ENCODE results near the gene CCDC74B. TPM values are rescaled to one million over a fixed set of nuclear protein-coding genes. Genes with fewer than 3 reads are reported as not detected.
"Not testable (repeated sequence)": the region's sequence is repeated elsewhere in the genome, so short reads cannot be mapped to it uniquely, and the experiment has no call there.

Gene CCDC74B
- total RNA-seq: 10 to 100 TPM in 3 of 6 donors, 1 to 10 TPM in 2, under 1 TPM in 1; 0.40 to 20.5 (median 9.5) TPM

GRCh38 chr2:130145006-130145414, at the start of gene CCDC74B:
Gene CCDC74B (minus strand): TSS chr2:130145112. CDS start chr2:130144996, 116 bp downstream.
- ATAC-seq (ENCODE audit: low FRiP score in 2 of 2) (peak in 1 of 2 donors; percentile 85), DNase-seq (peak in 1 of 2 donors; percentile 91)
- not testable (repeated sequence) for H3K27ac ChIP-seq, H3K9me3 ChIP-seq, H3K36me3 ChIP-seq, H3K27me3 ChIP-seq
- H3K4me1 ChIP-seq: peaks cover 0 to 13% (median 4%) of the 10 kb centered on the region in 4 donors
- 23 to 26% methylated on average over 10 to 17 of the region's 30 CpGs for WGBS, 2 donors
- peak within 1 kb of the TSS in 3 of 4 donors; percentile 30 to 40 (median 36) for H3K4me3 ChIP-seq

- not testable (repeated sequence) for H3K4me3 ChIP-seq; H3K4me1 ChIP-seq; H3K27me3 ChIP-seq; H3K9me3 ChIP-seq; DNase-seq; H3K27ac ChIP-seq; H3K36me3 ChIP-seq; ATAC-seq (ENCODE audit: low FRiP score in 2 of 2)
- WGBS, 2 donors: 86 to 90% methylated on average over 2 to 8 of the region's 22 CpGs
Measured at GRCh38 chr2:130193824-130194223, 48.9 kb upstream of the CCDC74B start.

DNA sequence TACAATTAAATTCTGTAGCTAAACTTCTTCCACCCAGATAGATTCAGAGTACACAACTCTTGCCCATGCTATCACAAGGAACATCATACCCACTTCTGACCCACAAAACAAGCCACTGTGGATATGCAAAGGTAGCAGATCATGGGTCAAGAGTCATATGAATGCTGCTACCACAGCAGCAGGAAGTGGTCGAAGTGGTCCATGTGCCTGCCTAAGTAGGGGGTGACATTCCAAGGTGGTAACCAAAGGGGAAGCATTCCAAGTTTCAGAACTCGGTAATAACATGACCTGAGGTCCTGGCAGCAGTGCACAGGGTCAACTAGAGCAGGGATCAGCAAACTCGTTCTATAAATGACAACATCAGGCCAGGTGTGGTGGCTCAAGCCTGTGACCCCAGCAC, 47.5 kb upstream of the CCDC74B start:
- not testable (repeated sequence) for H3K36me3 ChIP-seq; H3K27me3 ChIP-seq; H3K4me1 ChIP-seq; ATAC-seq (ENCODE audit: low FRiP score in 2 of 2); H3K27ac ChIP-seq; H3K4me3 ChIP-seq; DNase-seq; H3K9me3 ChIP-seq
- WGBS, 2 donors: 73 to 94% methylated on average over 2 to 3 of the region's 3 CpGs

DNA sequence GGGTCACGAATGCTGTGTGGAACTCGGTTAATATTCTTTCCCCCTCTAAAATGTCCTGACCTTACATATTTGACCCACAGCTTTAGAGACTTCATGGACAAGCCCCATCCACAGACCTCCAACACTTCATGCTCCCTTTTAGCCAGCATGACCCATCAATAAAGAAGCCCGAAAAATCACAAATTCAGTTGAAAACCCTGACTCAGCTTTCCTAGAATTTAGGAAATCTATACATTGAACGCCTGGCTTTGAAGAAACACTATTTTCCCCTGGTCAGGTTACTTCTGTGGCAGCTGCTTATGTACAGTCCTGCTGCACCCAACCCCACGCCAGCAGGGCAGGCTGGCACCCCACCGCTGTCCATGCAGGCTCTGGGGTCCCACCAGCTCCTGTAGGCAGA, 46.4 kb upstream of the CCDC74B start:
- H3K36me3 ChIP-seq; H3K4me3 ChIP-seq; H3K27ac ChIP-seq; ATAC-seq (ENCODE audit: low FRiP score in 2 of 2); DNase-seq; H3K9me3 ChIP-seq; H3K27me3 ChIP-seq; H3K4me1 ChIP-seq: not testable (repeated sequence)
- WGBS, 2 donors: 94 to 96% methylated on average over 6 of the region's 6 CpGs

- TF ChIP-seq POLR2AphosphoS5 (IDR thresholded peaks at IDR 0.05) (no peak), POLR2A (IDR thresholded peaks at IDR 0.05) (no peak), EP300 (IDR thresholded peaks at IDR 0.05) (no peak)
- TF ChIP-seq, protein P1, sequence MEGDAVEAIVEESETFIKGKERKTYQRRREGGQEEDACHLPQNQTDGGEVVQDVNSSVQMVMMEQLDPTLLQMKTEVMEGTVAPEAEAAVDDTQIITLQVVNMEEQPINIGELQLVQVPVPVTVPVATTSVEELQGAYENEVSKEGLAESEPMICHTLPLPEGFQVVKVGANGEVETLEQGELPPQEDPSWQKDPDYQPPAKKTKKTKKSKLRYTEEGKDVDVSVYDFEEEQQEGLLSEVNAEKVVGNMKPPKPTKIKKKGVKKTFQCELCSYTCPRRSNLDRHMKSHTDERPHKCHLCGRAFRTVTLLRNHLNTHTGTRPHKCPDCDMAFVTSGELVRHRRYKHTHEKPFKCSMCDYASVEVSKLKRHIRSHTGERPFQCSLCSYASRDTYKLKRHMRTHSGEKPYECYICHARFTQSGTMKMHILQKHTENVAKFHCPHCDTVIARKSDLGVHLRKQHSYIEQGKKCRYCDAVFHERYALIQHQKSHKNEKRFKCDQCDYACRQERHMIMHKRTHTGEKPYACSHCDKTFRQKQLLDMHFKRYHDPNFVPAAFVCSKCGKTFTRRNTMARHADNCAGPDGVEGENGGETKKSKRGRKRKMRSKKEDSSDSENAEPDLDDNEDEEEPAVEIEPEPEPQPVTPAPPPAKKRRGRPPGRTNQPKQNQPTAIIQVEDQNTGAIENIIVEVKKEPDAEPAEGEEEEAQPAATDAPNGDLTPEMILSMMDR (IDR thresholded peaks at IDR 0.05): no peak
- no peak for ATAC-seq (ENCODE audit: low FRiP score in 2 of 2)
- Histone ChIP-seq H3K27ac (no peak overlapping the region), H3K4me3 (no peak overlapping the region), H3K27me3 (no peaks in the 10 kb centered on the region), H3K9me3 (no peaks in the 10 kb centered on the region), H3K4me1 (no peaks in the 10 kb centered on the region), H3K36me3 (peaks cover 0 to 9% (median 0%) of the 10 kb centered on the region in 4 donors)
- DNase-seq: no peak
- WGBS, 2 donors: 80 to 92% methylated on average over 12 to 15 of the region's 15 CpGs
Measured at GRCh38 chr2:130190237-130190636, 45.3 kb upstream of the CCDC74B start.

- not testable (repeated sequence) for H3K4me3 ChIP-seq; H3K27ac ChIP-seq; H3K9me3 ChIP-seq; DNase-seq; H3K4me1 ChIP-seq; H3K27me3 ChIP-seq; H3K36me3 ChIP-seq; ATAC-seq (ENCODE audit: low FRiP score in 2 of 2)
- 86 to 96% methylated on average over 3 to 4 of the region's 4 CpGs for WGBS, 2 donors
Measured at GRCh38 chr2:130188958-130189357, 44.0 kb upstream of the CCDC74B start.

- WGBS, 2 donors: 92% methylated on average over 17 of the region's 17 CpGs
- H3K36me3 ChIP-seq; H3K4me3 ChIP-seq; DNase-seq; H3K9me3 ChIP-seq; H3K27ac ChIP-seq; ATAC-seq (ENCODE audit: low FRiP score in 2 of 2); H3K27me3 ChIP-seq: not testable (repeated sequence)
- H3K4me1 ChIP-seq: peaks cover 0 to 11% (median 6%) of the 10 kb centered on the region in 4 donors
Measured at GRCh38 chr2:130187859-130188792, 43.2 kb upstream of the CCDC74B start.

DNA sequence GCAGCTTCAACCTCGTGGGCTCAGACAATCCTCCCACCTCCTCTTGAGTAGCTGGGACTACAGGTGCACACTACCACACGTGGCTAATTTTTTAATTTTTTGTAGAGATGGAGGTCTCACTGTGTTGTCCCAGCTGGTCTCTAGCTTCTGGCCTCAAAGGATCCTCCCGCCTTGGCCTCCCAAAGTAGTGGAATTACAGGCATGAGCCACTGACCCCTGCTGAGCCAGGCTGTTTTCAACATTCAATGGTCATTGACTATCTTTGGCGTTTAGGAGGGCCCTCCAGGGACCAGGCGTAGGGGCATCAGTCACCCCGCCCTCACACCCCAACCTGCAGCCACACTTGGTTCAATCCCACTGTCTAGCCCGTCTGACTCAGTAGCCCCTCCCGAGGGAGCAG, 42.4 kb upstream of the CCDC74B start:
- Histone ChIP-seq H3K27ac (no peak overlapping the region), H3K9me3 (no peaks in the 10 kb centered on the region), H3K4me1 (peaks cover 0 to 15% (median 11%) of the 10 kb centered on the region in 4 donors), H3K36me3 (peaks cover 0 to 9% (median 0%) of the 10 kb centered on the region in 4 donors), H3K4me3 (no peak overlapping the region), H3K27me3 (no peaks in the 10 kb centered on the region)
- ATAC-seq (ENCODE audit: low FRiP score in 2 of 2) (no peak), DNase-seq (no peak)
- no peak for TF ChIP-seq EP300 (IDR thresholded peaks at IDR 0.05)
- TF ChIP-seq, protein P1 (IDR thresholded peaks at IDR 0.05): no peak
- no peak for TF ChIP-seq POLR2AphosphoS5 (IDR thresholded peaks at IDR 0.05)
- TF ChIP-seq POLR2A (IDR thresholded peaks at IDR 0.05): no peak
- WGBS, 2 donors: 90 to 93% methylated on average over 3 to 8 of the region's 8 CpGs

Measured in upper lobe of left lung (tissue), 6 donors.